C1 segment of cervical spinal cord (tissue), 14 donors: Measurements from ENCODE around the gene PLPP7.
A peak's percentile ranks its signal among the peaks of the same experiment; 100 is the strongest.
"Not testable (repeated sequence)": the region's sequence is repeated elsewhere in the genome, so short reads cannot be mapped to it uniquely, and the experiment has no call there.

ENCODE experiments used
- DNase-seq, 14 donors: peaks; one replicate each; lab custom pipeline; 2025; lab: John Stamatoyannopoulos, UW

Gene PLPP7

DNA sequence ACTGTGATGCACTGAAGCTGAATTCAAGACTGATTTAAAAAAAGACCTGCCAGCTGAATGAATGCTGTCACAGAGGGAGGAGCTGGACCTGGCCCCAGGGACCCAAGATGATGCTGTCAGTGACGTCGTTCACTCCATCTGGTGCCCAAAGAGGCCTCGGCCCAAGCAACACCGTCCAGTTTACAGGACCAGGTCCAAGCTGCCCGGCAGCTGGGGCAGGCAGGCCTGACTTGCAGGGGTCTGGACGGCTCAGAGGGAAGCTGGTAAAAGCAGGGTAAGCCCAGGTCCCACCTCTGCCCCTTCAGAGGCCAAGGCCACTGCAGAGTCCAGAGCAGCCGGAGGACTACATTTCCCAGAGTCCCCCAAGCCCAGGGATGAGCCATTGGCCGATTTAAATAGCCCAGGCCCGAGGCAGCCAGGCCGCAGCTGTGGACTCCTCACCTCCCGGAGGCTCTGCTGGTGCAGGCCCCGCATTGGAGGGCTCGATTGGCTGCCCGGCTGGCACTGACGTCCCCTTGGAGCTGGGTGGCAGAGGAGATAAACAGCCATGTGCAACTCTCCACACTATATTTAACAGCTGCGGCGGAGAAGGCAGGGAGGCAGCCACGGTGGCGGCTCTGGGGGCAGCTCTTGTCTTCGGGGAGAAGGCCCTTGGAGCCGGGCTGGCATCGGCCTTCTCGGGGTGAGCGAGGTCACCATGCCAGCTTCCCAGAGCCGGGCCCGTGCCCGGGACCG is at the start of gene PLPP7:
Gene PLPP7, plus strand, starts transcription at position 423 of the 735 bp plus-strand sequence. Its CDS starts 275 bp downstream, at position 698.
- peak; percentile 61 to 97 (median 76) for DNase-seq

- no peak for DNase-seq
These were observed 49.2 kb upstream of the PLPP7 start for GRCh38 chr9:131240047-131240921.

DNA sequence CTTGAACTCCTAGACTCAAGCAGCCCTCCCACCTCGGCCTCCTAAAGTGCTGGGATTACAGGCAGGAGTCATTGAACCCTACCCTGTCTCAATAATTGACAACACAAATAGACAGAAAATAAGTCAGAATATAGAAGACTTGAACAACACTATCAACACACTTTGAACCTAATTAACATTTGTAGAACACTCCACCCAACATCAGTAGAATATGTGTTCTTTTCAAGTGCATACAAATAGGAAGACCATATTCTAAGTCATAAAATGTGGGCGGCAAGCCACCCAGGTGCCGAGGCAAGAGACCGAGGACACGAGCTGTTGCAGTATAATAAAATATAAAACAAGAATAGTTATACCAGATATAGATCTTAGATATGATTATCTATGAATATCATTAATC is 45.2 kb upstream of the PLPP7 start:
- not testable (repeated sequence) for DNase-seq

GRCh38 chr9:131246618-131247017 is 42.9 kb upstream of the PLPP7 start:
- DNase-seq, result no peak

DNA sequence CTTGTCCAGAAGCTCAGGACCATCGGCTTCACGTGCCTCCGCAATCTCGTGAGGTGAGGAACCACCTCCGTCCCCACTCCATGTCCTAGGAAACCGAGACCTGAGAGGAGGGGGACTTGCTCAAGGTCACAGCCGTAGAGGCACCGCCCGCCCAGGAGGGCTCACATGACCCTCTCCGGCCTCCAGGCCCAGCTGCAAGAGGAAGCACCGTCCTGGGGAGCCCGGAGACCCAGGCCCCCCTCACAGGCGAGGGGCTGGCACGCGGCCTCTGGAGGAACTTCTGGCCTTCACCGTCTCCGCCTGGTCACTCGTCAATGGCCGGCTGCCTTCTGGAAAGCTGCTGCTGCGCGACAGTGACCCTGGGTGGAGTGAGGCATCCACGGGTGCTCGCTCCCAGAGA is 37.4 kb upstream of the PLPP7 start:
- DNase-seq, result no peak

- peak in 4 of 14 donors; percentile 26 to 68 (median 46) for DNase-seq
These were observed 35.5 kb upstream of the PLPP7 start for GRCh38 chr9:131253891-131254491.

DNA sequence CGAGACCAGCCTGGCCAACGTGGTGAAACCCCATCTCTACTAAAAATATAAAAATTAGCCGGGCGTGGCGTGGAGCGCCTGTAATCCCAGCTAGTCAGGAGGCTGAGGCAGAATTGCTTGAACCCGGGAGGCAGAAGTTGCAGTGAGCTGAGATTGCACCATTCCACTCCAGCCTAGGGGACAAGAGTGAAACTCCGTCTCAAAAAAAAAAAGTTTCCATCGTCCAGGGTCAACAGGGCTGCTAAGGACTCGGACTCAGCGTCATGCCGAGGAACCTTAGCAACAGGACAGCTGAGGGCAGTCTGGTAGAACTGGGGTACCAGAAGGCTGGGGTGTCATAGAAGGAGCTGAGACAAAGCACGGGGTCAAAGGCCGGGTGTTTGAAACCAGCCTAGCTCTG is 34.9 kb upstream of the PLPP7 start:
- no peak for DNase-seq

- DNase-seq, result peak in 1 of 14 donors; percentile 60
These were observed 33.8 kb upstream of the PLPP7 start for GRCh38 chr9:131255676-131256197.

DNA sequence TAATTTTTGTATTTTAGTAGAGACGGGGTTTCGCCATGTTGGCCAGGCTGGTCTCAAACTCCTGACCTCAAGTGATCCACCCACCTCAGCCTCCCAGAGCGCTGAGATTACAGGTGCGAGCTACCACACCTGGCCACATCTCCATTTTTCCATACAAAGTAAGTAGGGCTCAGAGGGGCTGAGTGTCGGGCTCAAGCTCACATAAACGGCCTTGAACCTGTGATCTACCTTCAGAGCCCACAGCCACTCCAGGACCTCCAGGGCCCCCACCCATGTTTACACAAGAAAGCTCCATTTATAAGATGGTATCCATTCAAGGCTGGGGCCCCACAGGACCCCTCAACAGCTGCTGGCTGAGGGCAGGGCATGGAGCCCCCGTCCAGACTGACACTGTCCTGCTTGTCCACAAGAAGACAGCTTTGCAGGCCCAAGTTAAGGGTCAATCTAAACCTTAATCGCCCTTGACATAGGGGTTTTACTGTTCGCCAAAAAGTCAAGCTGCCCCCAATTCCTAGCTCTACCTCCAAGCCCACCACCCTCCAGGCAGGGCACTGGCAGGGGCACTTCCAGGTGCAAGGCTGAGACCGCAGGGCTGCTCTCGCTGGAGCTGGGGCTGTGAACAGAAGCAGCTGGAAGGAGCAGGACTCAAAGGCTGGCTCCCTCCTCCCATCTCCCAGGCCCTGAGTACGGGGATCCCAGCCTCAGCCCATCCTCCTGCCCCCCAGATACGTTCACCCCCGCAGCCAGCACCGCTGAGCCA is 32.1 kb upstream of the PLPP7 start:
- DNase-seq, result no peak

- DNase-seq, result no peak
These were observed 31.3 kb upstream of the PLPP7 start for GRCh38 chr9:131258186-131258585.

GRCh38 chr9:131258698-131259431 is 30.7 kb upstream of the PLPP7 start:
- DNase-seq, result no peak

GRCh38 chr9:131259432-131259898 is 30.1 kb upstream of the PLPP7 start:
- no peak for DNase-seq

- no peak for DNase-seq
These were observed 29.5 kb upstream of the PLPP7 start for GRCh38 chr9:131259916-131260597.

GRCh38 chr9:131260751-131261452 is 28.6 kb upstream of the PLPP7 start:
- no peak for DNase-seq

GRCh38 chr9:131262327-131263032 is 27.0 kb upstream of the PLPP7 start:
- no peak for DNase-seq

DNA sequence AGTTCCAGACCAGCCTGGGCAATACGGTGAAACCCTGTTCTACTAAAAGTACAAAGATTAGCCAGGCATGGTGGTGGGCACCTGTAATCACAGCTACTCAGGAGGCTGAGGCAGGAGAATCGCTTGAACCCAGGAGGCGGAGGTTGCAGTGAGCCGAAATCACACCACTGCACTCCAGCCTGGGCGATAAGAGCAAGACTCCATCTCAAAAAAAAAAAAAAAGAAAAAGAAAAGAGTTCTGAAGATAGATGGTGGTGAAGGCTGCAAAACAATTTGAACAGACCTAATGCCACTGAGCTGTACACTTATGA is 26.5 kb upstream of the PLPP7 start:
- not testable (repeated sequence) for DNase-seq

- DNase-seq, result no peak
These were observed 25.8 kb upstream of the PLPP7 start for GRCh38 chr9:131263701-131264100.

DNA sequence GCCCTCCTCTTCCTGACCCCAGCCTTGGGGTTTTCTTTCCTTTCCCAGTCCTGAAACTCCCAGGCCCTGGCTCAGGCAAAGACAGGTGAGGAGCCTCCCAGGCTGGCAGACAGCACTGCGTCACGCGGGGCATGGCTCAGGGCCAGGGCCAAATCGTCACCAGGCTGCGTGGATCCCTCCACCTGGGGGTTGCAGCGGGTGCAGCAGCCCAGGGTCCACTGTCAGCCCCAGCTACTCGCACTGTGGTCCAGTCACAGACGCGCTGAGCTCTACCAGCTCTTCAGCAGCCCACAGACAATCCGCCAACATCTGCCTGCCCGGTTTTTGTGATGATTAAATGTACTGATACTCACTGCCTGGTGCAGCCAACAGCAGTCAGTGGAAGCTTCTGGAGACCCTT is 25.3 kb upstream of the PLPP7 start:
- no peak for DNase-seq
